Uterus (tissue), 4 donors: ENCODE results near the gene TWIST2. TPM values are rescaled to one million over a fixed set of nuclear protein-coding genes. Genes with fewer than 3 reads are reported as not detected.
A peak's percentile ranks its signal among the peaks of the same experiment; 100 is the strongest.

Source experiments
- DNase-seq, 2 donors: peaks; one replicate each; pipeline ENCODE4 v3.0.0-alpha.2; 2019 to 2020
- H3K27ac ChIP-seq, 2 donors: fragments of 200-600 bp; sonication (generic); 1 replicate in 1 of 2; 2 replicates in 1 of 2; pipeline ENCODE4 v1.5.1; 2016 to 2018
- H3K27me3 ChIP-seq, 2 donors: fragments of 200-600 bp; sonication (generic); one replicate each; pipeline ENCODE4 v1.5.1; 2018 to 2019; ENCODE audit warnings: control low read depth in 1 of 2
- H3K36me3 ChIP-seq, 2 donors: fragments of 200-600 bp; sonication (generic); one replicate each; pipeline ENCODE4 v1.5.1; 2019; ENCODE audit warnings: control low read depth in 1 of 2
- H3K4me1 ChIP-seq, 2 donors: fragments of 200-600 bp; sonication (generic); one replicate each; pipeline ENCODE4 v1.5.1; 2018 to 2019; ENCODE audit warnings: control low read depth in 1 of 2
- H3K4me3 ChIP-seq, 2 donors: fragments of 200-600 bp; sonication (generic); 1 replicate in 1 of 2; 2 replicates in 1 of 2; pipeline ENCODE4 v1.5.1; 2018 to 2019; ENCODE audit warnings: mild to moderate bottlenecking in 1 of 2
- H3K9me3 ChIP-seq, 2 donors: fragments of 200-600 bp; sonication (generic); one replicate each; pipeline ENCODE4 v1.5.1; 2019; ENCODE audit warnings: control low read depth in 1 of 2
- CTCF ChIP-seq, 4 experiments: fragments of 200-600 bp in 2 of 4; fragments of 450-650 bp in 2 of 4; sonication (generic) in 2 of 4; IDR thresholded peaks; one replicate each; pipeline ENCODE4 v1.5.1; 2016 to 2019; ENCODE audit warnings: antibody characterized with exemption in 4 of 4, mild to moderate bottlenecking in 2 of 4, moderate library complexity in 1 of 4
- POLR2A ChIP-seq, 2 donors: fragments of 450-650 bp; IDR thresholded peaks; one replicate each; pipeline ENCODE4 v1.6.1; 2016; ENCODE audit warnings: antibody characterized with exemption in 2 of 2, mild to moderate bottlenecking in 1 of 2, moderate library complexity in 1 of 2
- intact Hi-C: fragments of 100-400 bp; cut with DNase I; formaldehyde crosslinking; loops from one replicate; pipeline ENCODE4 v1.15.1; 2023; ENCODE audit warnings: low total_unique reads
- total RNA-seq, 4 donors: library from RNA; depleted of rRNA in 3 of 4; stranded (reverse); fragments of >200 nt in 3 of 4; gene quantifications; one replicate each; pipeline versions ENCODE4 v1.1.0 to v1.2.4, GENCODE V29; 2014 to 2023
- donor health status: DM: yes; HTN: yes; CAD: no.

Gene TWIST2
- total RNA-seq, 4 donors from 2014 or later = 28.1 to 199 (median 63.9) TPM

GRCh38 chr2:238808761-238809160 lies 39.1 kb upstream of the TWIST2 start:
- Histone ChIP-seq H3K4me3 (no peak overlapping the region), H3K36me3 (no peaks in the 10 kb centered on the region), H3K27ac (no peak overlapping the region), H3K27me3 (no peaks in the 10 kb centered on the region), H3K9me3 (peaks cover 0 to 8% of the 10 kb centered on the region in 2 donors), H3K4me1 (no peaks in the 10 kb centered on the region)
- TF ChIP-seq CTCF (IDR thresholded peaks at IDR 0.05) = no peak
- no peak for TF ChIP-seq POLR2A (IDR thresholded peaks at IDR 0.05)
- no peak for DNase-seq
- intact Hi-C loops = no loop called here

GRCh38 chr2:238810321-238810720 lies 37.6 kb upstream of the TWIST2 start:
- Histone ChIP-seq H3K36me3 (no peaks in the 10 kb centered on the region), H3K4me1 (no peaks in the 10 kb centered on the region), H3K9me3 (peaks cover 0 to 8% of the 10 kb centered on the region in 2 donors), H3K27ac (no peak overlapping the region), H3K4me3 (no peak overlapping the region), H3K27me3 (no peaks in the 10 kb centered on the region)
- no peak for TF ChIP-seq CTCF (IDR thresholded peaks at IDR 0.05)
- TF ChIP-seq POLR2A (IDR thresholded peaks at IDR 0.05) = no peak
- no peak for DNase-seq
- intact Hi-C loops = no loop called here

GRCh38 chr2:238811293-238811692 lies 36.6 kb upstream of the TWIST2 start:
- Histone ChIP-seq H3K36me3 (no peaks in the 10 kb centered on the region), H3K4me1 (no peaks in the 10 kb centered on the region), H3K4me3 (no peak overlapping the region), H3K27me3 (no peaks in the 10 kb centered on the region), H3K9me3 (peaks cover 0 to 8% of the 10 kb centered on the region in 2 donors), H3K27ac (peak overlapping the region; percentile 8 to 11)
- TF ChIP-seq CTCF (IDR thresholded peaks at IDR 0.05) (no peak), POLR2A (IDR thresholded peaks at IDR 0.05) (no peak)
- intact Hi-C loops = no loop called here
- no peak for DNase-seq

- intact Hi-C loops = no loop called here
- H3K4me3 ChIP-seq = no peak overlapping the region
- peak; percentile 48 for DNase-seq
Measured at GRCh38 chr2:238811759-238812158, 36.1 kb upstream of the TWIST2 start.

GRCh38 chr2:238813109-238813508 lies 34.8 kb upstream of the TWIST2 start:
- Histone ChIP-seq H3K27me3 (no peaks in the 10 kb centered on the region), H3K9me3 (peaks cover 0 to 8% of the 10 kb centered on the region in 2 donors), H3K4me1 (no peaks in the 10 kb centered on the region), H3K36me3 (no peaks in the 10 kb centered on the region), H3K4me3 (no peak overlapping the region), H3K27ac (no peak overlapping the region)
- intact Hi-C loops = no loop called here
- DNase-seq = no peak
- no peak for TF ChIP-seq POLR2A (IDR thresholded peaks at IDR 0.05)
- TF ChIP-seq CTCF (IDR thresholded peaks at IDR 0.05) = no peak

More at GRCh38 chr2:238811759-238812158, 36.1 kb upstream of the TWIST2 start:
- no peak for TF ChIP-seq CTCF (IDR thresholded peaks at IDR 0.05)
- no peak for TF ChIP-seq POLR2A (IDR thresholded peaks at IDR 0.05)
- Histone ChIP-seq H3K27ac (peak overlapping the region; percentile 8 to 11), H3K36me3 (no peaks in the 10 kb centered on the region), H3K4me1 (no peaks in the 10 kb centered on the region), H3K27me3 (no peaks in the 10 kb centered on the region), H3K9me3 (peaks cover 0 to 8% of the 10 kb centered on the region in 2 donors)
